ENCODE data around the gene TSPAN17. TPM values are rescaled to one million over a fixed set of nuclear protein-coding genes. Genes with fewer than 3 reads are reported as not detected.

TSPAN17 gene
- total and polyA plus RNA-seq, 10 of the 15 experiments (the other 5 are each of a cell fraction or from before 2014, with no cell fraction given), result 0.24 to 17.1 (median 10.4) TPM

DNA sequence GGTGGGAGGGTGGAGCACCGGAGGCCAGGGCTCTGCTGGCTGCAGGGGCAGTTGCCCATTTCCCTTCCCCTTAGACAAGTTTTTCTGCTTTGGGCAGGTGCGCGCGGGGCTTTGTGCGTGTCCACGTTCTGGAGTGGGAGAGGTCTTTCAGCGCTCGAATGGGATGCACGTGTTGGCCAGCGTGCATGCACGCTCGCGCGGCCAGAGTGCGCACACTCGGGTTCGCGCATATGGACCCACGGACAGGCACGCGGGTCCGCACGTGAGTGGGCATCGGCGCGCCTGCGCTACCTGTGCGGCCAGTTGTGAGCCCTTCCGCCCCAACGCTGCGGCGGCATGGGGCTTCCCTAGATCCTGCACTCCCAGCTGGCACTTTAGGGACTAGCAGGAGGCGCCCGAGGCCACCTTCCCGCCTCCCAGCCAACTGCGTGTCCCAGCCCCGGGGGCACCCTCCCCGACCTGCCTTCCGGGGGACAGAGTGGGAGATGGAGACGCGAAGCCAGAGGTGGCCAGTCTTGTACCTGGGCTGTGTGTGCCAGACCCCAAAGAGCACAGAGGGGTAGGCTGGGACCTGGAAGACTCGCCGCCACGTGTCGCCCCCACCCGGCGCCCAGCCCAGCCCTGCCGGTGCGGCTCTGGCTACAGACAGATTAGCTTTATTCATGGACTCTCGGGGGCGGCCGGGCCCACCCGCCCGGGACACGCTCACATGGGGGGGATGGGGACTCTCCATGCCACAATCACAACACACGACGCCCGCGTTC is 27.5 kb upstream of the TSPAN17 start:
- FAIRE-seq (no peak), ATAC-seq (no peak), DNase-seq (ENCODE audit: low read depth, low spot score) (no peak)
- no peak overlapping the region for H3K4me2 ChIP-seq (ENCODE audit: control insufficient read depth, insufficient read depth)
- 58% methylated on average over 45 of the region's 59 CpGs for WGBS (ENCODE audit: insufficient coverage, insufficient replicate concordance, low lambda C conversion rate, missing lambda C conversion rate)
- H2AFZ ChIP-seq (ENCODE audit: control insufficient read depth, low read depth, low read length), result no peak overlapping the region
- H3K9me3 ChIP-seq (replicated peaks; ENCODE audit: control insufficient read depth, insufficient read depth, low read length), result no peaks in the 10 kb centered on the region
- TF ChIP-seq SRF (IDR thresholded peaks at IDR 0.05; ENCODE audit: low read depth in 2 of 2, low read length in 2 of 2), result no peak
- TF ChIP-seq RELA (IDR thresholded peaks at IDR 0.05; ENCODE audit: borderline replicate concordance, partially characterized antibody), result no peak
- TF ChIP-seq STAT1 (conservative IDR thresholded peaks at IDR 0.05), result no peak
- TF ChIP-seq MYB (IDR thresholded peaks at IDR 0.05; ENCODE audit: borderline replicate concordance, low read depth, low read length), result no peak
- TF ChIP-seq CBFB (IDR thresholded peaks at IDR 0.05; ENCODE audit: low read depth), result no peak
- no peak for TF ChIP-seq ZBED1 (IDR thresholded peaks at IDR 0.05; ENCODE audit: borderline replicate concordance)
- TF ChIP-seq JUND (IDR thresholded peaks at IDR 0.05; ENCODE audit: low read depth, low read length), result no peak
- no peak for TF ChIP-seq SP1 (IDR thresholded peaks at IDR 0.05; ENCODE audit: low read depth, low read length)
- TF ChIP-seq, protein P1, sequence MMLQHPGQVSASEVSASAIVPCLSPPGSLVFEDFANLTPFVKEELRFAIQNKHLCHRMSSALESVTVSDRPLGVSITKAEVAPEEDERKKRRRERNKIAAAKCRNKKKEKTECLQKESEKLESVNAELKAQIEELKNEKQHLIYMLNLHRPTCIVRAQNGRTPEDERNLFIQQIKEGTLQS (IDR thresholded peaks at IDR 0.05; ENCODE audit: borderline replicate concordance, extremely low read depth, low read depth, low read length), result no peak
- no peak for TF ChIP-seq TARDBP (IDR thresholded peaks at IDR 0.05; ENCODE audit: borderline replicate concordance)
- TF ChIP-seq ZNF384 (IDR thresholded peaks at IDR 0.05; ENCODE audit: borderline replicate concordance, low read depth, low read length), result no peak
- TF ChIP-seq ZNF622 (IDR thresholded peaks at IDR 0.05), result no peak
- TF ChIP-seq MEF2A (IDR thresholded peaks at IDR 0.05; ENCODE audit: insufficient read depth, low read depth, low read length), result no peak
- TF ChIP-seq CHD2 (IDR thresholded peaks at IDR 0.05; ENCODE audit: borderline replicate concordance, low read depth, low read length), result no peak
- no peak for TF ChIP-seq SMARCA5 (IDR thresholded peaks at IDR 0.05)
- TF ChIP-seq CEBPZ (IDR thresholded peaks at IDR 0.05; ENCODE audit: low read depth, low read length), result no peak
- no peak for TF ChIP-seq BACH1 (IDR thresholded peaks at IDR 0.05; ENCODE audit: borderline replicate concordance)
- TF ChIP-seq KLF5 (IDR thresholded peaks at IDR 0.05; ENCODE audit: partially characterized antibody), result no peak
- H3K4me1 ChIP-seq (ENCODE audit: control insufficient read depth, insufficient read depth, low read length), result no peaks in the 10 kb centered on the region
- ChIA-PET POLR2A (no interaction called here), SMC1A (ENCODE audit: uncharacterized antibody, unreplicated experiment) (no interaction called here), CTCF (no interaction called here), RAD21 (ENCODE audit: unreplicated experiment) (no interaction called here)
- H3K27ac ChIP-seq (ENCODE audit: control insufficient read depth, insufficient read depth), result no peak overlapping the region
- no peaks in the 10 kb centered on the region for H3K36me3 ChIP-seq (ENCODE audit: control insufficient read depth in 2 of 2, insufficient read depth in 2 of 2, low read length in 1 of 2)
- no peaks in the 10 kb centered on the region for H3K79me2 ChIP-seq (ENCODE audit: control insufficient read depth, insufficient read depth, low read length)
- H3K4me3 ChIP-seq, result no peak overlapping the region
- no peak overlapping the region for H3K9ac ChIP-seq (ENCODE audit: control insufficient read depth, insufficient read depth, low read length)
- in situ Hi-C loops (cut with MboI) (no loop called here), intact Hi-C loops (cut with micrococcal nuclease; ENCODE audit: unreplicated experiment) (loop anchor here (5.0 kb wide), 1 partner anchor 47 kb away; no protein-coding TSS in a partner anchor)
- no TSS peak for BruUV-seq (replicated peaks)
- no peaks in the 10 kb centered on the region for H4K20me1 ChIP-seq (ENCODE audit: control insufficient read depth, insufficient read depth)
- H3K27me3 ChIP-seq (replicated peaks in 1 of 2; ENCODE audit: control insufficient read depth in 2 of 2, insufficient read depth in 2 of 2, low read length in 1 of 2), result peaks cover 4 to 7% of the 10 kb centered on the region in 2 experiments
